Loucy (cell line): Measurements from ENCODE around the gene SPATA33.

Source experiments
- H2AFZ ChIP-seq: fragments of 200-600 bp; sonication (generic); 2 replicates; pipeline ENCODE4 v1.6.0; 2016; ENCODE audit warnings: antibody characterized with exemption, mild to moderate bottlenecking, low read length, moderate library complexity
- H3F3A ChIP-seq: fragments of 200-600 bp; 2 replicates; pipeline ENCODE4 v1.6.0; 2016; ENCODE audit warnings: antibody characterized with exemption, low read depth, mild to moderate bottlenecking
- H3K27me3 ChIP-seq: fragments of 200-600 bp; sonication (generic); 2 replicates; pipeline ENCODE4 v1.6.1; 2014; ENCODE audit warnings: low read length, mild to moderate bottlenecking; ENCODE audit not compliant: insufficient read depth, poor library complexity, severe bottlenecking
- H3K36me3 ChIP-seq: fragments of 200-600 bp; sonication (generic); 2 replicates; pipeline ENCODE4 v1.6.1; 2016; ENCODE audit warnings: low read length; ENCODE audit not compliant: insufficient read depth
- H3K4me1 ChIP-seq: fragments of 200-600 bp; sonication (generic); 2 replicates; pipeline ENCODE4 v1.5.1; 2014; ENCODE audit warnings: low read length, mild to moderate bottlenecking; ENCODE audit not compliant: insufficient read depth, poor library complexity, severe bottlenecking
- H3K4me2 ChIP-seq: fragments of 200-600 bp; sonication (generic); 2 replicates; pipeline ENCODE4 v1.6.0; 2014; ENCODE audit warnings: antibody characterized with exemption, low read length, low read depth, mild to moderate bottlenecking; ENCODE audit not compliant: poor library complexity, severe bottlenecking
- H3K4me3 ChIP-seq: fragments of 200-600 bp; sonication (generic); 2 replicates; pipeline ENCODE4 v1.5.1; 2014; ENCODE audit warnings: low read length, mild to moderate bottlenecking, mixed read lengths; ENCODE audit not compliant: poor library complexity, severe bottlenecking
- H3K79me2 ChIP-seq: fragments of 200-600 bp; sonication (generic); 2 replicates; pipeline ENCODE4 v1.6.1; 2014; ENCODE audit warnings: low read length; ENCODE audit not compliant: insufficient read depth
- H3K9ac ChIP-seq: fragments of 200-600 bp; sonication (generic); 2 replicates; pipeline ENCODE4 v1.6.0; 2014; ENCODE audit warnings: mild to moderate bottlenecking, low read depth, low read length, moderate library complexity; ENCODE audit not compliant: poor library complexity, severe bottlenecking
- H3K9me2 ChIP-seq: fragments of 200-600 bp; sonication (generic); replicated peaks from 2 replicates; pipeline ENCODE4 v1.6.1; 2016; ENCODE audit warnings: low read depth, low read length, mixed read lengths
- H3K9me3 ChIP-seq: fragments of 200-600 bp; sonication (generic); 2 replicates; pipeline ENCODE4 v1.6.1; 2014; ENCODE audit warnings: mild to moderate bottlenecking, antibody characterized with exemption, low read length, low read depth; ENCODE audit not compliant: insufficient read depth
- H4K20me1 ChIP-seq: fragments of 200-600 bp; sonication (generic); 2 replicates; pipeline ENCODE4 v1.6.0; 2014; ENCODE audit warnings: antibody characterized with exemption, low read length, mild to moderate bottlenecking; ENCODE audit not compliant: insufficient read depth, poor library complexity, severe bottlenecking
- CTCF ChIP-seq: fragments of 200-600 bp; sonication (generic); conservative IDR thresholded peaks from 2 replicates; pipeline ENCODE4 v1.5.1; 2014; ENCODE audit warnings: mild to moderate bottlenecking, antibody characterized with exemption, low read length
- EZH2phosphoT487 ChIP-seq: fragments of 200-600 bp; IDR thresholded peaks from 2 replicates; pipeline ENCODE4 v1.6.1; 2018; ENCODE audit warnings: antibody characterized with exemption, mild to moderate bottlenecking, moderate library complexity, borderline replicate concordance

The SPATA33 gene

GRCh38 chr16:89672177-89672941, 14.7 kb downstream of the SPATA33 start:
- Histone ChIP-seq H3K27me3 (no peaks in the 10 kb centered on the region), H3K4me1 (peaks cover 30% of the 10 kb centered on the region), H3K9ac (no peak overlapping the region), H4K20me1 (no peaks in the 10 kb centered on the region), H3K4me2 (peak overlapping the region; percentile 55), H3K9me2 (no peaks in the 10 kb centered on the region), H2AFZ (no peak overlapping the region), H3F3A (no peaks in the 10 kb centered on the region), H3K79me2 (no peaks in the 10 kb centered on the region), H3K9me3 (no peaks in the 10 kb centered on the region), H3K4me3 (peak overlapping the region; percentile 23), H3K36me3 (no peaks in the 10 kb centered on the region)
- TF ChIP-seq EZH2phosphoT487 (no peak), CTCF (no peak)

DNA sequence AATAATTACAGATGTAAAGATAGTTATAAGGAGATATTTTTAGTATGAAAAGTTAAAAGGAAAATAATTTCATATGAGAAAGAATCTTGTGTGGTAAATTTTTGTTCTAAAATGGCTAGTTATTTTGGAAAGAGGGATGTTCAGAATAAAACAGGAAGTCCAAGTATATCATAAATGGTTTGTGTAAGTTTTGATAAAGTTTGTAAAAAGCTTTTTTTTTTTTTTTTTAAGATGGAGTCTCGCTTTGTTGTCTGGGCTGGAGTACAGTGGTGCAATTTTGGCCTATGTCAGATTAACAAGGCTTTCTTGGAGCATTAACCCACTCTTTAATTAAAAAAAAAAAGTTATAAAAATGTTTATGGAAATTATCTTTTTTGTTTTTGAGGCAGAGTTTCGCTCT, 20.6 kb downstream of the SPATA33 start:
- no peaks in the 10 kb centered on the region for H3K79me2 ChIP-seq
- H4K20me1 ChIP-seq: no peaks in the 10 kb centered on the region
- no peaks in the 10 kb centered on the region for H3K4me1 ChIP-seq
- no peak overlapping the region for H2AFZ ChIP-seq
- H3K9me2 ChIP-seq: no peaks in the 10 kb centered on the region
- H3K36me3 ChIP-seq: no peaks in the 10 kb centered on the region
- no peaks in the 10 kb centered on the region for H3K9me3 ChIP-seq
- H3K4me2 ChIP-seq: no peak overlapping the region
- no peak for TF ChIP-seq CTCF
- no peak for TF ChIP-seq EZH2phosphoT487
- H3K4me3 ChIP-seq: no peak overlapping the region
- no peak overlapping the region for H3K9ac ChIP-seq
- H3K27me3 ChIP-seq: no peaks in the 10 kb centered on the region
- no peaks in the 10 kb centered on the region for H3F3A ChIP-seq

DNA sequence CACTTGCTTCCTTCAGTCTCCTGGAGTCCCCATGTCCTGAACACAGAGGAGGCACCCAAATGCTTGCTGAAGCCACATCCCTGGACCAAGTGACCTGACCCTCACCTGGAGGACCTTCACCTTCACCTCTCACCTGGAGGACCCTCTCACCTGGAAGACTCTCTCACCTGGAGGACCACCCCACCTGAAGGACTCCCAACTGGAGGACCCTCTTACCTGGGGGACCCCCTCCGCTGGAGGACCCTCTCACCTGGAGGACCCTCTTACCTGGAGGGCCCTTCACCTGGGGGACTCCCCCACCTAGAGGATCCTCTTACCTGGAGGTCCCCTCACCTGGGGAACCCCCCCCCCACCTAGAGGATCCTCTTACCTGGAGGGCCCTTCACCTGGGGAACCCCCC, 28.3 kb downstream of the SPATA33 start:
- Histone ChIP-seq H3K4me2 (peak overlapping the region; percentile 85), H3K4me3 (no peak overlapping the region), H3K9ac (no peak overlapping the region), H3K27me3 (no peaks in the 10 kb centered on the region), H2AFZ (no peak overlapping the region), H3K4me1 (peaks cover 5% of the 10 kb centered on the region), H3F3A (no peaks in the 10 kb centered on the region), H3K79me2 (peaks cover 13% of the 10 kb centered on the region; the same call in 1 of the 2 replicates), H3K9me3 (no peaks in the 10 kb centered on the region), H3K36me3 (no peaks in the 10 kb centered on the region), H4K20me1 (no peaks in the 10 kb centered on the region), H3K9me2 (no peaks in the 10 kb centered on the region)
- TF ChIP-seq CTCF (no peak), EZH2phosphoT487 (no peak)
